HG02678 (cell line): ENCODE data around the gene FBXL17.
"Not testable (repeated sequence)": the region's sequence is repeated elsewhere in the genome, so short reads cannot be mapped to it uniquely, and the experiment has no call there.

ENCODE experiments used
- ATAC-seq: cut with Tn5 transposase; IDR thresholded peaks from one replicate; pipeline ENCODE4 v1.9.1; 2021; ENCODE audit warnings: mild to moderate bottlenecking, moderate library complexity; ENCODE audit not compliant: unreplicated experiment

FBXL17 gene

GRCh38 chr5:108315829-108316228 lies 66.1 kb downstream of the FBXL17 start:
- no peak for ATAC-seq

DNA sequence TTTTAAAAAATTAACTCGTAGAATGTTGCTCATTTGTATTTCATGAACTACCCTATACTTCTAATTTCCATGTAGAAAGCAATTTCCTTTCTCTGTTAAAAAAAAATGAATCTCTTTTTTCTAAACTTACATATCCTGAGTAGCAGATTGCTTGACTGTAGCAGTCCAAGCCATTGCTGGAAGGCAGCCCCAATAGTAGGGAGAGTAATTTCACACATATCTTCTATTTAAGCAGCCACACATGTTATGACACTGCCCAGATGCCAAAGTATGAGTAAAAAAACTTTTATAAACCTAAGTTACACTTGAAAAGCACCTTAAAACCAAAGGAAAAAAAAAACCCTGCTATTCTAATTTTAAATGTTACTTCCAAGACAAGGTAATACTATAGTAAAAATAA lies 69.6 kb downstream of the FBXL17 start:
- ATAC-seq = no peak

DNA sequence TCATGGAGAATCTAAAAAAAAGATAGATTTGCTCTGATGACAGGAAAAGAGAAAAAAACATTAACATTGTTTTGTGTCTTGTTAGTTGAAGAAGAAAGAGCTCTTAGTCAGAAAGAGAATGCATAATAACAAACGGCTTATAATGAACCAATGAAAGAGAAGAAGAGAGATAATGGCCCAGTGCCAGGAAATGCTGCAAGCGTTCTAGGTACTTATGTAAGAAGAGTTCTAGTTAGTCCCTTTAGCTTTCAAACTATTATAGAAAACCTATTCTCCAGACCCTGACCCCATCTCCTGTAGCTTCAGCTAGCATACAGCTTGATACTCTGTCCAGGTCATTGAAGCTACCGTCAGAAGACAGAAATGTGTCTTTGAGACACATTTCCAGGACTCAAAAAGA lies 70.2 kb downstream of the FBXL17 start:
- no peak for ATAC-seq

- no peak for ATAC-seq
Measured at GRCh38 chr5:108303611-108304010, 78.3 kb downstream of the FBXL17 start.

GRCh38 chr5:108303086-108303485 lies 78.8 kb downstream of the FBXL17 start:
- no peak for ATAC-seq

GRCh38 chr5:108297042-108297601 lies 84.8 kb downstream of the FBXL17 start:
- ATAC-seq = no peak

- ATAC-seq = no peak
Measured at GRCh38 chr5:108295578-108296368, 86.1 kb downstream of the FBXL17 start.

- no peak for ATAC-seq
Measured at GRCh38 chr5:108280960-108281569, 100.8 kb downstream of the FBXL17 start.

GRCh38 chr5:108280248-108280647 lies 101.7 kb downstream of the FBXL17 start:
- ATAC-seq = no peak

DNA sequence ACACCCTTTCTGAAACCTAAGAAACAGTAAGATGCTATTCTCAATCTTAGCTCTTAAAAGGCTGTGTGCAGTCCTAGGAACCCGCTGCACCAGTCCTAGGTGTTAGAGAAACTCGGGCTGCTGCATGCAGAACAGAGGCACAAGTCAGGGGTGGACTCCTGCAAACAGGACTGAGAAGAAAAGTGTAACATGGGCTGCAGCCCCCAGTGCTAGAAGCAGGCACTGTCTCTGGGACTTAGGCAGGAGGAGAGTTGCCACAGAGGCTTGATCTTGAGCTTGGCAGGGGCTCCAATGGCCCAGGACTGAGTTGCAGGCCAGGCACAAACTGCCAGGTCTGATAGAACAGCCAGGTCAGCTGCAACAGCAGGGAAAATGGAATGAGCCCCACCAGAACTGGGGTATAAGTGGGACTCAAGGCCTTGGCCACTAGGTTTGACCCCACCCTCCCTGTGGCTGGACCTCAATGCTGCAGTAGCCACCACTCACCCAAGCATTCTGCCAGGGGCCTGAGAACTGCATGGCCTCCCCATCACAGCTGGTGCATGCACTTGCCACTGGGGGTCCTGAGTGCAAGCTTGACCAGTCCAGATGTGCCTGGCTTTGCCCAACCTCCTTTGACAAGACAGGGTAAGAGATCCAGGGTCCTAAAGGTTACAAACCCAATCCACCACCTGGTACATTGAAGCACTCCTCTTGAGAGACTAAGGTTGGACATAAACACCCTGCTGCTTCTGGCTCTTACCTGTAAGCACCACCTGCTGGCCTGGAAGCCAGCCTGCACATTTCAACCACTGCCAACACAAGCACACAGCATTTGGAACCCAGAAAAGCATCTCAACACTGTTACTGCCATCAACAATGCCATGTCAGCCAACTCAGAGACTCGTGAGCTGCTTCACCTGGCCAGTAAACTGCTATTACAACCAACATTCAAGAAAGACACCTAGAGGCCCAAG lies 103.3 kb downstream of the FBXL17 start:
- no peak for ATAC-seq

- no peak for ATAC-seq
Measured at GRCh38 chr5:108276187-108277050, 105.5 kb downstream of the FBXL17 start.

GRCh38 chr5:108274080-108274479 lies 107.8 kb downstream of the FBXL17 start:
- not testable (repeated sequence) for ATAC-seq

DNA sequence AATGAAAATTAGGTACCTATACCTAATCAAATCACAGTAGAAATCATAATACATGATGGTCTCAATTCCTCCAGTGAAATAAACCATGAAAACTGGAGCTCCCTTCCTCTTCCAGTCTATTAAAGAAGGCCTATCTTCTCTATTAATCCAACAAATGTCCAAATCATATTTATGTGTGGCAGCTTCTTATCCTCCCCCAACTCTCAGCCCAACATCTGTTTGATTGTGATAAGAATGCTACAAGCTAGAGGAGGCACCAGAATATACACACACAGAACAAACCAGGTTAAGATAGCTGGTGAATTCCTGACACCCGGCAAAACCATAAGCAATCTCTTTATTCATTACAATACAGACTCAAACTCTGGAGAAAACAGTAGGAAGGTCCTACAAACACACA lies 110.8 kb downstream of the FBXL17 start:
- no peak for ATAC-seq

- ATAC-seq = no peak
Measured at GRCh38 chr5:108266242-108266641, 115.7 kb downstream of the FBXL17 start.

- no peak for ATAC-seq
Measured at GRCh38 chr5:108264533-108264932, 117.4 kb downstream of the FBXL17 start.

GRCh38 chr5:108263338-108263737 lies 118.6 kb downstream of the FBXL17 start:
- no peak for ATAC-seq

GRCh38 chr5:108260858-108261170 lies 121.1 kb downstream of the FBXL17 start:
- no peak for ATAC-seq

GRCh38 chr5:108260117-108260857 lies 121.6 kb downstream of the FBXL17 start:
- peak; percentile 93 for ATAC-seq

DNA sequence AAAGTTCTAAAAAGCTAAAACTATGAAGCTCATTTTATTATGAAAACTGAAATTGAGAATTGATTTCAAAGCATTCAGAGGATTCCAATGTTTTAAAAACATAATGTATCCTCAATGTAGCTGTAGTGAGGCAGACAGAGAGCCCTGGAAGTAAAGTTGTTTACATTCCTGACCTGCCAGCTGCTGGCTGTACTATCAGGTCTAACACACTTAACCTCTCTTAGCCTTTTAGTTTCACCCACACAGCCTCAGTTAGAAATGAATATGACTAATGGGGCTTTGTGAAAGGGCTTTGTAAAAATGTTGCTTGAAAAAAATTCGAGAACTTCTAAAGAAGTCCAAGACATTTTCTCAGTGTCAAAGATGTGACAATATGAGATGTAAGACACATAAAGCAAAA lies 122.6 kb downstream of the FBXL17 start:
- no peak for ATAC-seq

- no peak for ATAC-seq
Measured at GRCh38 chr5:108257996-108258395, 123.9 kb downstream of the FBXL17 start.
